HCT116 (cell line): ENCODE results near the gene SLC16A4. TPM values are rescaled to one million over a fixed set of nuclear protein-coding genes. Genes with fewer than 3 reads are reported as not detected.

ENCODE experiments used
- ATAC-seq: fragments of 200-7000 bp; cut with Tn5 transposase; 2 replicates; pipeline ENCODE4 v1.9.1; 2020; ENCODE audit warnings: mild to moderate bottlenecking, moderate library complexity
- BruUV-seq: library from RNA; stranded (reverse); fragments of 400-500 nt; replicated peaks from 2 replicates; lab custom pipeline; 2021; lab: Mats Ljungman, UMichigan
- CTCF ChIA-PET: fragments of 300-600 bp; sonication (Branson Sonifier 250); formaldehyde crosslinking; loops from one replicate; lab custom pipeline; 2021; ENCODE audit warnings: antibody characterized with exemption; lab: Charles Lee
- POLR2A ChIA-PET: fragments of 300-600, 350-600 bp; sonication (Branson Sonifier 250); formaldehyde crosslinking; loops from one replicate; lab custom pipeline; 2021; ENCODE audit warnings: antibody characterized with exemption; lab: Charles Lee
- RAD21 ChIA-PET, 2 experiments: fragments of 300-600 bp; sonication (Branson Sonifier 250); formaldehyde crosslinking; loops; one replicate each; lab custom pipeline; 2023; ENCODE audit warnings: low total read pairs in 2 of 2; ENCODE audit not compliant: uncharacterized antibody in 2 of 2, unreplicated experiment in 2 of 2, low non-redundant PET in 1 of 2; lab: Charles Lee
- DNase-seq: peaks from one replicate; pipeline ENCODE4 v3.0.0-alpha.2; 2010; ENCODE audit warnings: low read depth, low spot score
- H2AFZ ChIP-seq: fragments of 200-600 bp; shearing (Covaris generic), sonication (generic); 2 replicates; pipeline ENCODE4 v1.6.1; 2017; ENCODE audit warnings: low read depth, mixed run types, mixed read lengths, antibody characterized with exemption, low read length; ENCODE audit not compliant: poor library complexity, severe bottlenecking
- H3K27ac ChIP-seq: 2 replicates; pipeline ENCODE4 v1.5.1; 2012; ENCODE audit warnings: low read depth, low read length
- H3K27me3 ChIP-seq: fragments of 200-600 bp; sonication (generic); 2 replicates; pipeline ENCODE4 v1.6.1; 2016; ENCODE audit warnings: mixed run types, low read length, mixed read lengths; ENCODE audit not compliant: insufficient read depth
- H3K36me3 ChIP-seq, 2 experiments: fragments of 200-500 bp in 1 of 2; fragments of 200-600 bp in 1 of 2; sonication (Bioruptor generic) in 1 of 2; sonication (generic) in 1 of 2; 2 replicates each; pipeline versions ENCODE4 v1.5.1 to v1.6.1; 2014 to 2016; ENCODE audit warnings: low read length in 2 of 2, inconsistent platforms in 1 of 2, mixed read lengths in 1 of 2, mixed run types in 1 of 2; ENCODE audit not compliant: insufficient read depth in 2 of 2, control insufficient read depth in 1 of 2
- H3K4me1 ChIP-seq, 2 experiments: fragments of 200-600 bp in 1 of 2; sonication (generic) in 1 of 2; 2 replicates each; pipeline versions ENCODE4 v1.5.1 to v1.6.1; 2012 to 2017; ENCODE audit warnings: low read length in 2 of 2, inconsistent platforms in 1 of 2, mild to moderate bottlenecking in 1 of 2, mixed read lengths in 1 of 2, mixed run types in 1 of 2, moderate library complexity in 1 of 2; ENCODE audit not compliant: insufficient read depth in 2 of 2, control insufficient read depth in 1 of 2
- H3K4me2 ChIP-seq: fragments of 200-600 bp; sonication (generic); 2 replicates; pipeline ENCODE4 v1.6.1; 2017; ENCODE audit warnings: mixed run types, low read length, mixed read lengths
- H3K4me3 ChIP-seq, 2 experiments: fragments of 200-600 bp in 1 of 2; sonication (generic) in 1 of 2; replicated peaks in 1 of 2; 2 replicates each; pipeline ENCODE4 v1.5.1; 2011 to 2016; ENCODE audit warnings: low read length in 2 of 2, control low read depth in 1 of 2, low read depth in 1 of 2, mild to moderate bottlenecking in 1 of 2, mixed read lengths in 1 of 2, mixed run types in 1 of 2
- H3K79me2 ChIP-seq: fragments of 200-600 bp; sonication (generic); 2 replicates; pipeline ENCODE4 v1.6.1; 2017; ENCODE audit warnings: mild to moderate bottlenecking, mixed run types, low read length, moderate library complexity, mixed read lengths; ENCODE audit not compliant: insufficient read depth
- H3K9ac ChIP-seq: fragments of 200-600 bp; sonication (generic); 2 replicates; pipeline ENCODE4 v1.6.1; 2016; ENCODE audit warnings: low read length, mixed read lengths
- H3K9me2 ChIP-seq: fragments of 200-600 bp; sonication (generic), shearing (Covaris generic); 2 replicates; pipeline ENCODE4 v1.6.1; 2017; ENCODE audit warnings: mixed run types, mild to moderate bottlenecking, moderate library complexity; ENCODE audit not compliant: insufficient read depth
- H3K9me3 ChIP-seq, 2 experiments: fragments of 200-500 bp in 1 of 2; fragments of 200-600 bp in 1 of 2; sonication (Bioruptor generic) in 1 of 2; sonication (generic) in 1 of 2; 2 replicates each; pipeline ENCODE4 v1.6.1; 2014 to 2017; ENCODE audit warnings: low read length in 2 of 2, mixed read lengths in 2 of 2, inconsistent platforms in 1 of 2, low read depth in 1 of 2, mild to moderate bottlenecking in 1 of 2, mixed run types in 1 of 2, moderate library complexity in 1 of 2; ENCODE audit not compliant: control insufficient read depth in 1 of 2, insufficient read depth in 1 of 2
- H4K20me1 ChIP-seq: fragments of 200-600 bp; sonication (generic), shearing (Covaris generic); 2 replicates; pipeline ENCODE4 v1.6.1; 2017; ENCODE audit warnings: mixed run types, mild to moderate bottlenecking, moderate library complexity; ENCODE audit not compliant: insufficient read depth
- CBX3 ChIP-seq: IDR thresholded peaks from 2 replicates; pipeline ENCODE4 v1.6.1; 2012; ENCODE audit warnings: low read depth
- EGR1 ChIP-seq: IDR thresholded peaks from 2 replicates; pipeline ENCODE4 v1.6.1; 2012; ENCODE audit warnings: low read depth
- ELF1 ChIP-seq: IDR thresholded peaks from 2 replicates; pipeline ENCODE4 v1.6.1; 2012; ENCODE audit warnings: low read depth, borderline replicate concordance
- EZH2 ChIP-seq: fragments of 200-600 bp; sonication (generic); IDR thresholded peaks from 2 replicates; pipeline ENCODE4 v1.6.1; 2017; ENCODE audit warnings: antibody characterized with exemption, mixed run types
- EZH2phosphoT487 ChIP-seq: fragments of 200-600 bp; IDR thresholded peaks from 2 replicates; pipeline ENCODE4 v1.6.1; 2018; ENCODE audit warnings: antibody characterized with exemption, borderline replicate concordance
- FOSL1 ChIP-seq: IDR thresholded peaks from 2 replicates; pipeline ENCODE4 v1.6.1; 2012; ENCODE audit warnings: low read depth
- JUND ChIP-seq: IDR thresholded peaks from 2 replicates; pipeline ENCODE4 v1.6.1; 2012
- POLR2AphosphoS5 ChIP-seq: IDR thresholded peaks from 2 replicates; pipeline ENCODE4 v1.6.1; 2011; ENCODE audit warnings: mild to moderate bottlenecking, low read depth, low read length, moderate library complexity
- TCF7L2 ChIP-seq: IDR thresholded peaks from 2 replicates; pipeline ENCODE4 v1.7.0; 2011; ENCODE audit warnings: borderline replicate concordance, inconsistent platforms; ENCODE audit not compliant: insufficient read depth, insufficient read length; ENCODE audit errors: extremely low read depth
- YY1 ChIP-seq: IDR thresholded peaks from 2 replicates; pipeline ENCODE4 v1.6.1; 2011; ENCODE audit warnings: low read length, low read depth, moderate library complexity, mild to moderate bottlenecking; ENCODE audit not compliant: insufficient replicate concordance; ENCODE audit errors: extremely low read depth
- ZNF274 ChIP-seq: fragments of 200-500 bp; sonication (Bioruptor generic); IDR thresholded peaks from 2 replicates; pipeline ENCODE4 v1.6.1; 2014; ENCODE audit warnings: mild to moderate bottlenecking, low read depth, low read length, inconsistent platforms
- intact Hi-C: fragments of 100-400 bp; cut with micrococcal nuclease; formaldehyde crosslinking; loops from 2 replicates; pipeline ENCODE4 v1.10.0; 2022
- total RNA-seq: library from RNA; stranded (reverse); gene quantifications from one replicate; pipeline ENCODE4 v1.2.1, GENCODE V29; 2021; ENCODE audit not compliant: unreplicated experiment
- TF ChIP-seq, protein P1 (sequence below): IDR thresholded peaks from 2 replicates; pipeline ENCODE4 v1.6.1; 2012
- TF ChIP-seq, protein P2 (sequence below): IDR thresholded peaks from 2 replicates; pipeline ENCODE4 v1.6.1; 2011; ENCODE audit warnings: mild to moderate bottlenecking, low read length, moderate library complexity; ENCODE audit not compliant: insufficient replicate concordance; ENCODE audit errors: extremely low read depth

SLC16A4 gene
- total RNA-seq, 1 experiment from 2014 or later, result 0.20 TPM

DNA sequence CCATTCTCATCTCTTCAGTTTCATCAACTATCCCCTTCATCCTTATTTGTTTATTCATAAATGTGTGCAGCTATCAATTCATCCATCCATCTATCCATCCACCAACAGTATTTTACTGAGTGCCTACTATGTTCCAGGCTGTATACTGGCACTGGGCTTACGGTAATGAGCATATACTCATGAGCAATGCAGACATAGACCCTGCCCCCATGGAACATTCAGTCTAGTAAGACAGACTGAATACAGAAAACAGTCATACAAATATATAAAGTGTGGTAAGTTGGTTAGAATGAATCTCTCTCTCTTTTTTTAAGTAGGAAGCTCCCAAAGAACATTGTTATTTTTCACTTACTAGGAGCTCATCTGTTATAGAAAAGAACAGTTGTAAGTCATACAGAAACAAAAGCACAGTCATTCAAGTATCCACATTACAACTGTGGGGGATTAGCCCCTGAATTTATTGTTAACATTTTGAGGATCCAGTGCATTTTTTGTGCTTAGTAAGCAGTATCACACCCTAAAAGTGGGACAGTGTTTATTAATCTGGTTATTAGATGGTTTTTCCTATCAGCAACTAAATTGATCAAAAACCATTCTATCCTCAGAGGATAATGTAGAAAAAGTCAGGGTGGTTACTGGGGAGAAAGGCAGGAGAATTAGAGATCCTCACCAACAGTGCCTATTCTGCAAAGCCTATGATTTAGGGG lies 3.6 kb downstream of the SLC16A4 start:
- no peak overlapping the region for H3K9ac ChIP-seq
- no peaks in the 10 kb centered on the region for H4K20me1 ChIP-seq
- H3K27me3 ChIP-seq, result no peaks in the 10 kb centered on the region
- intact Hi-C loops, result no loop called here
- ATAC-seq (no peak), DNase-seq (no peak)
- H3K9me2 ChIP-seq, result no peaks in the 10 kb centered on the region
- ChIA-PET POLR2A (interaction anchor here (1.2 kb wide), 1 partner anchor 49 kb away, joined by 3 read pairs; the partner anchor contains the start of gene RBM15), CTCF (interaction anchor here (0.9 kb wide), 1 partner anchor 14 kb away, joined by 3 read pairs; no protein-coding TSS in a partner anchor), RAD21 (no interaction called here)
- no peak overlapping the region for H3K4me2 ChIP-seq
- no TSS peak for BruUV-seq
- H3K9me3 ChIP-seq, result no peaks in the 10 kb centered on the region
- no peak overlapping the region for H3K4me3 ChIP-seq
- H3K79me2 ChIP-seq, result no peaks in the 10 kb centered on the region
- peaks cover 6 to 9% of the 10 kb centered on the region in 2 experiments; a peak in 3 of 4 replicates for H3K36me3 ChIP-seq
- no peak overlapping the region for H3K27ac ChIP-seq
- H3K4me1 ChIP-seq, result peaks cover 0 to 9% of the 10 kb centered on the region in 2 experiments; a peak in 1 of 4 replicates
- no peak for TF ChIP-seq TCF7L2
- TF ChIP-seq EGR1, result no peak
- TF ChIP-seq JUND, result no peak
- TF ChIP-seq, protein P1, sequence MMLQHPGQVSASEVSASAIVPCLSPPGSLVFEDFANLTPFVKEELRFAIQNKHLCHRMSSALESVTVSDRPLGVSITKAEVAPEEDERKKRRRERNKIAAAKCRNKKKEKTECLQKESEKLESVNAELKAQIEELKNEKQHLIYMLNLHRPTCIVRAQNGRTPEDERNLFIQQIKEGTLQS, result no peak
- no peak for TF ChIP-seq YY1
- no peak for TF ChIP-seq ELF1
- no peak for TF ChIP-seq POLR2AphosphoS5
- TF ChIP-seq EZH2, result no peak
- TF ChIP-seq CBX3, result no peak
- no peak for TF ChIP-seq ZNF274
- no peak for TF ChIP-seq EZH2phosphoT487
- TF ChIP-seq FOSL1, result no peak
- TF ChIP-seq, protein P2, sequence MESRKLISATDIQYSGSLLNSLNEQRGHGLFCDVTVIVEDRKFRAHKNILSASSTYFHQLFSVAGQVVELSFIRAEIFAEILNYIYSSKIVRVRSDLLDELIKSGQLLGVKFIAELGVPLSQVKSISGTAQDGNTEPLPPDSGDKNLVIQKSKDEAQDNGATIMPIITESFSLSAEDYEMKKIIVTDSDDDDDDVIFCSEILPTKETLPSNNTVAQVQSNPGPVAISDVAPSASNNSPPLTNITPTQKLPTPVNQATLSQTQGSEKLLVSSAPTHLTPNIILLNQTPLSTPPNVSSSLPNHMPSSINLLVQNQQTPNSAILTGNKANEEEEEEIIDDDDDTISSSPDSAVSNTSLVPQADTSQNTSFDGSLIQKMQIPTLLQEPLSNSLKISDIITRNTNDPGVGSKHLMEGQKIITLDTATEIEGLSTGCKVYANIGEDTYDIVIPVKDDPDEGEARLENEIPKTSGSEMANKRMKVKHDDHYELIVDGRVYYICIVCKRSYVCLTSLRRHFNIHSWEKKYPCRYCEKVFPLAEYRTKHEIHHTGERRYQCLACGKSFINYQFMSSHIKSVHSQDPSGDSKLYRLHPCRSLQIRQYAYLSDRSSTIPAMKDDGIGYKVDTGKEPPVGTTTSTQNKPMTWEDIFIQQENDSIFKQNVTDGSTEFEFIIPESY, result no peak
- H2AFZ ChIP-seq, result no peak overlapping the region
